ENCODE data around the gene LIFR.
"Not testable (repeated sequence)": the region's sequence is repeated elsewhere in the genome, so short reads cannot be mapped to it uniquely, and the experiment has no call there.

The LIFR gene

GRCh38 chr5:38556599-38557307 is at the start of gene LIFR:
TSS of gene LIFR (minus strand) at chr5:38556646. CDS start at chr5:38530647, 25,999 bp downstream.
- DNase-seq, result peak; percentile 89

DNA sequence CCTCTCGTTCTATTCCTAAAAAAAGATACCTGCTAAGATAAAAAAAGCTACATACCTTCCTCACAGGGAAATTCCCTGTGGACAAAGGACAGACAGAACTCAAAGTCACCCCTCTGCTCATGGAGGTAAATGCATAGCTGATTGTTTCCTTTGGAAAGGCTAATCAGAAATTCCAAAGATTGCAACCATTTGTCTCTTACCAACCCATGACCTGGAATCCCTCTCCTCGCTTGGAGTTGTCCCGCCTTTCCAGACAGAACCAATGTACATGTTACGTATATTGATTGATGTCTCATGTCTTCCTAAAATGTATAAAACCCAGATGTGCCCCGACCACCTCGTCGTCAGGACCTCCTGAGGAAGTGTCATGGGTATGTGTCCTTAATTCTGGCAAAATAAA is 49.2 kb upstream of the LIFR start:
- DNase-seq, result no peak

DNA sequence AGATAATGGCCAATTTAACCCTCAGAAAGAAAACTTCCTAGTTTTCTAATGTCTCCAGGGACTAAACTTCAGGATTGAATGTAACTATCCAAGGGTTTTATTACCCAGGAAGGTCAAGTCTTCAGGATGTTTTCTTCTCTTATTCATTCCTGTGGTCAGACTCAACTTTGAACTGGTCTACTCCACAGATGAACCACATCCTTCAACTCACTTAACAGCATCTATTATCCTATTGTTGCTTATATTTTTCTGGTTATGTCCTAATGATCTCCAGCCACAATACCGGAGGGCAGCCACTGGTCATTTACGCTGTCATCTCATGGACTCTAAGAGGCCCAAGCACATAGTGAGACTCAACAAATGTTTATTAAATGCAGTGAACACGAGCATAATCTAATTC is 47.2 kb upstream of the LIFR start:
- no peak for DNase-seq

- DNase-seq, result no peak
Observed at GRCh38 chr5:38602641-38603040, 46.2 kb upstream of the LIFR start.

GRCh38 chr5:38601863-38602298 is 45.4 kb upstream of the LIFR start:
- DNase-seq, result no peak

GRCh38 chr5:38601133-38601862 is 44.9 kb upstream of the LIFR start:
- peak; percentile 54 for DNase-seq

- no peak for DNase-seq
Observed at GRCh38 chr5:38600329-38601045, 44.0 kb upstream of the LIFR start.

DNA sequence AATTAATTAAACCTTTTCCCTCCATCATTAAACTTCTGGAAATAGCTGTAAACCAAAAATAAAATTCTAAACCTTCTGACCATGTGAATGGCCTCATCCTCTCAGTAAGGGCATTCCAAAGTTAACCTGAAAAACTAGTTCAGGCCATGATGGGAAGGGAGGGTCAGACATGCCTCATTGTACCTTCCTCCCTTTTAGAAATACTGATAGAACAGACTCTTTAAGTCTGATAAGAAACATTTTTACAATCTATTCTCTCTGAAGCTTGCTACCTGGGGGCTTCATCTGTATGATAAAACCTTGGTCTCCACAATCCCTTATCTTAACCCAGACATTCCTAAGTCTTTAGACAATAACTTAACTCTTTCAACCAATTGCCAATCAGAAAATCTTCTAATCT is 43.3 kb upstream of the LIFR start:
- DNase-seq, result not testable (repeated sequence)

- DNase-seq, result no peak
Observed at GRCh38 chr5:38598994-38599617, 42.7 kb upstream of the LIFR start.

DNA sequence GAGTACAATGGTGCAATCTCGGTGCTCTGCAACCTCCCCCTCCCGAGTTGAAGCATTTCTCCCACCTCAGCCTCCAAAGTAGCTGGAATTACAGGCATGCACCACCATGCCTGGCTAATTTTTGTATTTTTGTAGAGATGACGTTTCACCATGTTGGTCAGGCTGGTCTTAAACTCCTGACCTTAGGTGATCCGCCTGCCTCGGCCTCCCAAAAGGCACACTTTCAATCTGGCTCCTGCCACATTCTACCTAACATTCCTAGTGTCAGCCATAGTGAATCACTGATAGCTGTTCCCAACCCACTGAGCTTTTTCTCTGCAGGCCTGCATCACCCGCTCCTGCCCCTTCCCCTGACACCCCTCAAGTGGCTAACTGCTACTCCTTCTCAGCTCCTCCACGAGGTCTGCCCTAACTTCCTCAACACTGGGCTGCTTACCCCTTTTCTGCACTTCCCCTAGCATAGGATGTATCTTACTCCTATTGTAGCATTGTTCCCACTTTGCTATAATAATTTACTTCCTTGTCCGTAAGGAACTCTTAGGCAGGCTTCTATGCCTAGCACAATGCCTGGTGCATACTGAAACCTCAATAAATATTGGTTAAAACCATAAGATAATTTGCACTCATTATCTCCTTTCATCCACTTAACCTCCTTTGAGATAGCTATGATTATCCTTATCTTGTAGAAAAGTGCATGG is 42.0 kb upstream of the LIFR start:
- no peak for DNase-seq

DNA sequence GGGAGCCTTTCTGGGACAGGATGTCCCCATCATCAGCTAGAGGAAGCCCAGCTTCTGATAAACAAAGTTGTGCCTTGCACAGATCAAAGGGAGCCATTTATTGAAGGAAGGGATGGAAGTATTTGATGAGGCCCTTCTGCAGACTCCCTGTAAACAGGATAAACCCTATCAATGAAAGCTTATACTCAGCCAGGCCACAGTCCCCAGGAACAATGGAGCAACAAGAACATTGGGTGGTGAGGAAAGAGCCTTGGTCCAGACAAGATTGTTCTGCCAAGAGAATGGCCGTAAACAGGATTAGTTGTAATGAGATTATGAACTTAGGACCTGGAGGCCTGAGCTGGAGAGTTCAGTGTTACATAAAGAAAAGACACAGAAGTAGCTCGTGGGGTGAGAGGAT is 40.5 kb upstream of the LIFR start:
- DNase-seq, result no peak

DNA sequence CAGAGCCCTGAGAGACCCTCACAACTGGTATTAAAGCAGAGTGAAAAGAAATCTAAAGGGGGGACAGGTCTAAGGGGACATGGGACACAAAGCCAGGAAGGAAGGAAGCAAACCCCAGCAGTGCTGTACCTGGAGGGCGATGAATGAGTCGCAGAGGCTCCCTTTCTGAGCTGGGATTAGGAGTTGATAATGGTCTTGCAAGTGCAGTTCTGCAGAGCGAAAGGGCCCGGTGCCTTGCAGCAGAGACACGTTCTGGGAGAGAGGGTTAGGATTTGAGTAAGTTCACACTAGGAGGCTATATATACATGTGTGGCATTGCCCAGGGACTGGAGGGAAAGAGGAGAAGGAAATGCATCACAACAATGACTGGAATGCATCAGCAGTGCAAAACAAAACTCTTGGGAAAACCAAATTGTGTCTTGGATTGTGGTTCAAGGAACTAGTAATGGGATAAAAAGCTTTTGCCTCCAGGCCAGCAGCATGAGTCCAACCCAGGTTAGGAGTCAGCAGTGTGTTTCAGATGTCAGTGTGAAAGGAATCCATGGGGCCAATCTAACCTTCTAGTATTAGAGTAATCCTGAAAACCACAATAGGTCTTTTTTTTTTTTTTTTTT is 38.8 kb upstream of the LIFR start:
- no peak for DNase-seq

- DNase-seq, result no peak
Observed at GRCh38 chr5:38593959-38594358, 37.5 kb upstream of the LIFR start.

DNA sequence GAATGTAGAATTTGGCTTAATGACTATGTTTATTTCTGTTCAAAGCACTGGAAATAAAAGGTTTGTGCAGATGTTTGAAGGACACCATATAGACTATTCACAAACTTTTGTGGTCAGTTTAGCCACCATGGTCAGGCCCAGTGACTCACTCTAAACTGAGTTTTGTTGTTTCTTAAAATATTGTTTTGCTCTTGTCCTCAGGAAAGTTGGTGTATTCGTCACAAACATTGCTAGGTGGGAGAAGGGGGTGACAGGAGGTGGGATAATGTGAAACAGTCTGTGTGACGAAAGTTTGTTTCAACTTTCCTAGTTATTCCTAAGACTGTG is 35.0 kb upstream of the LIFR start:
- no peak for DNase-seq

DNA sequence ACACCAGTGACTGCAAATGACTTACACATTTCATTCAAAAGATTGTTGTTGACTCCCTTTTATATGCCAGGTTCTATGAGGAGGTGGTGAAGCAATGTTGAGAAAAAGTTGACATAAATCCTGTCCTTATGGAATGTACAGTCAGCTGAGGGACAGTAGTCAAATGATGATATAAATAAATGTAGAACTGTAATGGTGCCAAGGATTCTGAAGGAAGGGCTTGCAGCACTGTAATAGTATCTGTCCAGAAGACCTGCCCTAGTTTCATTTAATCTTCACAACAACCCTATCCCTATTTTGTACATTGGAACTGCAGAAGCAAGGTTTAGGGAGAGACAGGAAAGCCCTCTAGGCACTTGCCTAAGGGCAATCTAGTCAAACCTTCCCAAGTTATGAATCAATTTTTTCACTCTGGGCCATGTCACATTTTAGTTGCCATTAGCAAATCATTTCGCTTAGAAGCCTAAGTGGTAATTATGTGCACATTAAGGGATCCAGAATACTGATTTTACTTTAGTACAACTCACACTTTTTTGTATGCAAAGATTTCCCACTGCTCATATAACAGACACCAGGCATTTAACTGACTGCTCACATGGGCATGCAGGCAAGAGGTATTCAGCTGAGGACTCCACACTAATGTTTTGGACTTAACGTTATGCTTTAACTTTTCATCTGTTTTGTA is 34.5 kb upstream of the LIFR start:
- DNase-seq, result no peak

GRCh38 chr5:38589629-38590028 is 33.2 kb upstream of the LIFR start:
- DNase-seq, result no peak

DNA sequence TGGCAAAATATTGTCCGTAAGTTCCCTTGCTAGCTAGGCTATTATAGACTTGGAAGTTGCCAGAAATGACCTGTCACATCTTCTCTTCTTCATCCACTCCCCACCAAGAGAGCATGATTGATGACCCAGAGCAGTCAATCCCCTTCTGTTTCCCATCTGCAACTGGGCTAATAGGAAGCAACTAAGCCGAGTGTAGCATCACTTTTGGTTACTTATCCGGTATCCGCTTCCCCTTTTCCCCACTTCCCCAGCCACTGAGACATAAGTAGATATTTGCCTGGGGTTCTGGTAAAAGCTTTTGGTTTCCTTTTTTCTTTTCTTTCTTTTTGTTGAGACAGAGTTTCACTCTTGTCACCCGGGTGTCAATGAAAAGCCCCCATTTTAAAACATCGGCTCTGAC is 29.4 kb upstream of the LIFR start:
- no peak for DNase-seq

DNA sequence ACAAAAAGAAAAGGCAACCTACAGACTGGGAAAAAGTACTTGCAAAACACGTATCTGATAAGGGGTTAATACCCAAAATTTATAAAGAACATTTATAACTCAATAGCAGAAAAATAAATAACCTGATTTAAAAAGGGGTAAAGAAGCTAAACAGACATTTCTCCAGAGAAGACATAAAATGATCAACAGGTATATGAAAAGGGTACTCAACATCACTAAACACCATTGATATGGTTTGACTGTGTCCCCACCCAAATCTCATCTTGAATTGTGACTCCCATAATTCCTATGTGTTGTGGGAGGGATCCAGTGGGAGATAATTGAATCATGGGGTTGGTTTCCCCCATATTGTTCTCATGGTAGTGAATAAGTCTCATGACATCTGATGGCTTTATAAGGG is 27.1 kb upstream of the LIFR start:
- DNase-seq, result no peak

- DNase-seq, result no peak
Observed at GRCh38 chr5:38582975-38583319, 26.5 kb upstream of the LIFR start.

DNA sequence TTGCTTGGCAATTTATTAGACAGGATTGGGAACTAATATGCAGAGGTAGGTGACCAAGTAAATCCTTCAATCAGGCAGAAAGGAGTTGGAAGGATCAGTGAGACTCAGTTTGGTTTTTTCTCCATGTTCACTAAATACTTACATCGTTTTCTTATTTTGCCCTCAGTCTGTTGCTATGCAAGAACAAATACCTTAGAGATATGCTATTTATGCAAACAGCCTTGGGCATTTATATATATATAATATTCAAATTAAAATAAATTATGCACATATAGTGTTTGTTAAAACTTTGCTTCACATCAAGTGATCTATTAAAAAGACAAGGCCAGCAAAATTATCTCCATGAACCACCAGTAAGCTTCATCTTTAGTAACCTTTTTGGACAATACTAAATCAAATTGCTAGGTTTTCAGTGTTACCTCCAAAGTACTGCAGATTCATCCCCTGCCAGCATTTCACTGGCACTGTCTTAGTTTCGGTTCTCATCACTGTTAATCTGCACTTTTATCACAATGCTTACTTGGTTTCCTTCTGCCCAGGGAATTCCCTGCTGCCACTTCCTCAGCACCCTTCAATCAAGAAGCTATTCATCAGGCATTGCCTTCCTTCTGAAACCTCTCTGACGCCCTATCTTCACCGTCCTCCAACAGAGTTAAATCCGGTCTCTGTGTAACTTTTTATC is 26.0 kb upstream of the LIFR start:
- DNase-seq, result no peak

GRCh38 chr5:38581597-38581996 is 25.2 kb upstream of the LIFR start:
- no peak for DNase-seq

All from right hindlimb (tissue), 1 donor.